HG03159 (cell line): ENCODE data around the gene NDST3.
"Not testable (repeated sequence)": the region's sequence is repeated elsewhere in the genome, so short reads cannot be mapped to it uniquely, and the experiment has no call there.

Source experiments
- ATAC-seq: cut with Tn5 transposase; IDR thresholded peaks from one replicate; pipeline ENCODE4 v1.9.1; 2021; ENCODE audit warnings: mild to moderate bottlenecking, moderate library complexity; ENCODE audit not compliant: unreplicated experiment

Gene NDST3

DNA sequence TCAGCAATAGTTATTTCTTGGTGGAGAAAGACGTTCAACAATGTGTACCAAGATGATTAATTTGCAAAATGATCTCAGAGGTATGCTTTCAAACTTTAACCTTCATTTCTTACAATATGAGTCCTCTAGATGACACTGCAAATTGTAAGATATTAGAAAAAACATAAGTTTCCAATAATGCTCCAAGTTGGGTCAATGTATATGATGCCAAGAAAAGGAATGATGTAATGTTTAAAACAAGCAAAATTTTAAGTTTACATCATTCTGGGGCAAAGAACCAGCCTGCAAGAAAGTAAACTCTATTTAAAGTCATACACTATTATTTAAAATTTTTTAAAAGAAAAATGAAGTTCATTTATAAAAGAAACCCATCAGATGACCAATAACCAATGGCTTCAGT lies 262.4 kb downstream of the NDST3 start:
- no peak for ATAC-seq

- ATAC-seq = not testable (repeated sequence)
Observed at GRCh38 chr4:118299619-118300018, 265.3 kb downstream of the NDST3 start.

DNA sequence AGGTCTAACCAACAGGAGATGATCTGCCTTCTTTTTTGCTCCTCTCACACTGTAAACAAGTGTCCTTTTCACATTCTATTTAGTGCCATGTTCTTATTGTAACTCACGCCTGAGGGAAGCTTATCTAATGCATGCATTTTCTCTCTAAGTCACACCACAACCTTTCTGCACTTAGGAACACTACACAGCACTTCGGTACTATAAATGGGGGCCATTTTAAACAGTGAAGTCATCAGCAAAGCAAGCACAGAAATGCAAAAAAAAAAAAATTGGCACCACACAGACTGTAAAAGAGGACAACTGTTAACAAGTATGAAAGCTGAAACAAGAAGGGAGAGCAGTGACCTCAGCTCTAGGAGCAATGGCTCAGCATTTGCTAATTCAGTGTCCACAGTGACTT lies 273.4 kb downstream of the NDST3 start:
- ATAC-seq = no peak
